ENCODE data around the gene CBX4.

The CBX4 gene

GRCh38 chr17:79839356-79840268 is at the start of gene CBX4:
TSS of gene CBX4 (minus strand) at chr17:79839440. CDS start at chr17:79839251, 189 bp downstream.
- peak; percentile 100 for DNase-seq (ENCODE audit: low spot score)

- DNase-seq (ENCODE audit: low spot score): no peak
These were observed 48.8 kb upstream of the CBX4 start for GRCh38 chr17:79888009-79888540.

GRCh38 chr17:79887451-79887991 is 48.3 kb upstream of the CBX4 start:
- DNase-seq (ENCODE audit: low spot score): no peak

GRCh38 chr17:79883202-79883601 is 44.0 kb upstream of the CBX4 start:
- no peak for DNase-seq (ENCODE audit: low spot score)

- no peak for DNase-seq (ENCODE audit: low spot score)
These were observed 39.2 kb upstream of the CBX4 start for GRCh38 chr17:79878329-79878947.

GRCh38 chr17:79877041-79877440 is 37.8 kb upstream of the CBX4 start:
- peak; percentile 3 for DNase-seq (ENCODE audit: low spot score)

- no peak for DNase-seq (ENCODE audit: low spot score)
These were observed 36.3 kb upstream of the CBX4 start for GRCh38 chr17:79875511-79875910.

- DNase-seq (ENCODE audit: low spot score): peak; percentile 45
These were observed 35.2 kb upstream of the CBX4 start for GRCh38 chr17:79874329-79874981.

- DNase-seq (ENCODE audit: low spot score): no peak
These were observed 34.3 kb upstream of the CBX4 start for GRCh38 chr17:79873583-79873982.

GRCh38 chr17:79872762-79873161 is 33.5 kb upstream of the CBX4 start:
- no peak for DNase-seq (ENCODE audit: low spot score)

- DNase-seq (ENCODE audit: low spot score): no peak
These were observed 31.9 kb upstream of the CBX4 start for GRCh38 chr17:79871131-79871530.

GRCh38 chr17:79870540-79870939 is 31.3 kb upstream of the CBX4 start:
- DNase-seq (ENCODE audit: low spot score): no peak

- no peak for DNase-seq (ENCODE audit: low spot score)
These were observed 27.7 kb upstream of the CBX4 start for GRCh38 chr17:79866791-79867518.

- DNase-seq (ENCODE audit: low spot score): no peak
These were observed 26.3 kb upstream of the CBX4 start for GRCh38 chr17:79865351-79866210.

- DNase-seq (ENCODE audit: low spot score): no peak
These were observed 25.5 kb upstream of the CBX4 start for GRCh38 chr17:79864617-79865250.

- DNase-seq (ENCODE audit: low spot score): no peak
These were observed 24.9 kb upstream of the CBX4 start for GRCh38 chr17:79864147-79864546.

GRCh38 chr17:79862771-79863440 is 23.7 kb upstream of the CBX4 start:
- no peak for DNase-seq (ENCODE audit: low spot score)

- DNase-seq (ENCODE audit: low spot score): no peak
These were observed 23.0 kb upstream of the CBX4 start for GRCh38 chr17:79862238-79862637.

- no peak for DNase-seq (ENCODE audit: low spot score)
These were observed 22.4 kb upstream of the CBX4 start for GRCh38 chr17:79861413-79862216.

Measured in GM03348 (cell line).